Measurements from ENCODE around the gene ZNF749.

The ZNF749 gene

DNA sequence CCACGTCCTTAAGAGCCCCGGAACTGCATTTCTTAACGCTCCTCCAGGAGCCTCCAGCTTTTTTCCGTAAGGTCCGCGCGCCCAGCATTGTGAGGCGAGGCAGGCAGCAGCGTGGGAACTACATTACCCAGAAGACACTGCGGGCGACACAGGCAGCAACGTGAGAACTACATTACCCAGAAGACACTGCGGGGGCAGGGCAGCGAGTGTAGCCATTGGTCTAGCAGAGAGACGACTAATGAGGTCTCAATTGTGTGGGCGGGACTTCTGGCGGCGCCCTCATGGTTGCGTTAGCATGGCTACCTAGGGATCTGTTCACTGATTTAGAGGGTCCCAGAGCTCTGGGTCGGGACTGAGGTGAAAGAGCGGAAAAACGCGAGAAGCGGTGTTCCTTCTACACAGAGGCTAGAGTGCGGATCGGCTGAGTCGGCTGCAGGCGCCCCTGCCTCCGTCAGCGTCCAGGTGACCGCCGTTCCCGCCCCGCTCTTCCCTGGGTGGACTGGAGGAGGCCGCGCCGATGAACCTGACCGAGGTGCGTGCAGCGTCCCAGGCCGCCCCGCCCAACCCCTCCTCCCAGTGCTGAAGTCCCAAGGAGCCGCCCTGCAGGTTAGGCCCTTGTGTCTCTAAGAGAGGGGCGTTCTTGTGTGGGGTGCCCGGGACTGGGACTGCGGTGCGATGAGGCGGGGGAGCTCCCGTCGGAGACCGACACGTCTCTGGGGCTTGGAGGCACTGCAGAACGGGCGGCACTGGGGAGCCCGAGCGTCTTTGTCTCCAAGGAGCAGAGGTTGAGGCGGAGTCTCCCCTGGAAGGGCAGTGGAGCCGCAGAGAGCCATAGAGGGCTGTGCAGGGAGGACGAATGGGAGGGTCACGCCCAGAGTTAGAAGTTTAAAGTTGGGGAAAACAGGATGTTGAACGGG lies at the start of gene ZNF749:
Gene ZNF749 (plus strand): TSS at position 264 of the 917 bp plus-strand sequence. CDS start 254 bp downstream, at position 518.
- DNase-seq = peak; percentile 77

DNA sequence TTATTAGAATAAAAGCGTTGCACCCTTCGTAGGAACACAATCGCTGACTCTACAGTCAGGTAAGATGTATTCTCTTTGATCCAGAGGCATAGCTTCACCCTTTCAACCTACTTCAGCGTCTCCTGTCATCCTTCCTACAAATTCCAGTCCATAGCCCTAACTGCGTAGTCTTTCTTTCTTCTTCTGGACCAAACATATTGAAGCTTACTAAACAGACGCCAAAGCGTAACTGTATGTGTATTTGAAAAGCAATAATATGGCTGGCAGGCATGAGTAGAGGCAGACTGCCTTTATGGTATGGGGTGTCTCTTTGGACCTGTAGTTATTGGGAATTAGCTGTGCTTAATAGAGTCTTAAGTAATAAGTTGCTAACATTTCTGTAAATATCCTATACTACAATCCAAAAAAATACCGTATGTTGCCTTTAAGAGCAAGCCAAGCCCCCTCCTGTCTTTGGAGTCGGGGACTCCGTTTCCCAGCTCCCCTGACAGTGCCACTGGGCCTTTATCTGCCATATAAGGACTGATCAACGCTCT lies 45.9 kb upstream of the ZNF749 start:
- DNase-seq = no peak

DNA sequence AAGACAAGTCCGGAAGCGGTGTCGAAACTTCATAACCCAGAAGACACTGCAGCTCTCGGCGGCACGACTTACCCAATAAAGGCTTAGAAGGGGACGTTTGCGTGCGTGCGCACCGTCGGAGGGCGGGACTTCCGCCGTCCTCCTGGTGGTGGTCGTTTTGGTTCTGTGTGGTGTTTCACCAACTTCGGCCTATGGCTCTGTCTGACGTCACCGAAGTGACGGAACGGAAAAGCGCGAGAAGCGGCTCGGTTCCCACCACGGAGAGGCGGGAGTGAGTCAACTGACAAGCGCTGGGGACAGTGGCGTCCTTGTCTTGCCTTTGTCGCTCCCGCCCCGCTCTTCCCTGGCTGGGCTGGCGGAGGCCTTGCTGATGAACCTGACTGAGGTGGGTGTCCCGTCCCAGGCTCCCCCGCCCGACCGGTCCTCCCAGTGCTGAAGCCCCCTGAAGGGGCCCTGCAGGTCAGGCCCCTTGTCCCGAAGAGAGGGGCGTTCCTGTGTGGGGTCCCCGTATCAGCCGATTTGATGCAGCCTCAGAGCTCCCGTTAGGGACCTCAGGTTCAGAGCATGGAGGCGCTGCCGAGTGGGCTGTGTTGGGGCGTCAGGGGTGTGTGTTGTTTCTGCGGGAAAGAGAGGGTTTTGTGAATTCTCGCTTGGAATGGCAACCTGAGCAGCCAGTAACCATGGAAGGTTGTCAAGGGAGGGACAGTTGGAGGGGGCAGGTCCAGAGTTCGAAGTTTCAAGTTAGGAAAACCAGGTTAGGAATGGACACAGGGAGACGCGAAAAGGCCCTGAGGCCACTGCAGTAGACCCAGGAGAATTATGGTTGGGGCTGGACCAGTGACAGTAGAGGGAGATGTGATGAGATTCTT lies 45.2 kb upstream of the ZNF749 start, which contains the start of gene ZNF548:
Gene ZNF548 (plus strand): TSS at position 125 of the 869 bp plus-strand sequence. CDS start 246 bp downstream, at position 371.
- DNase-seq = peak; percentile 77

DNA sequence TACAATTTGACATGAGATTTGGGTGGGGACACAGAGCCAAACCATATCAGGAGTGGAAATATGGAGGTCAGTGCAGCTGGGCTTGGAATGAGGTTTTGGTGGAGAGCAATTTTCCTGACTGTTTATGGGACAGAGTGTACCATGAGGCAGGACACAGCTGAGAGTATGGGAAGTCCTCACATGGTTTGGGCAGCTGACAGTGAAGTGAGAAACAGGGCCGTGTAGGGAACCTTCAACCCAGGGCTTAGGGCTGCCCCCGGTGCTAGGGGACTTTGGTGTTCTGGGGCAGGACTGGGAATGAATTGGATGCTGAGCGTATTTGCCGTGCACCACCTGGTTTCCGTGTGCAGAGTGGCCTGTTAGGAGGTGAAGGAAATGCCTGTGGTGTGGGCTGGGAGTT lies 39.4 kb upstream of the ZNF749 start:
- no peak for DNase-seq

DNA sequence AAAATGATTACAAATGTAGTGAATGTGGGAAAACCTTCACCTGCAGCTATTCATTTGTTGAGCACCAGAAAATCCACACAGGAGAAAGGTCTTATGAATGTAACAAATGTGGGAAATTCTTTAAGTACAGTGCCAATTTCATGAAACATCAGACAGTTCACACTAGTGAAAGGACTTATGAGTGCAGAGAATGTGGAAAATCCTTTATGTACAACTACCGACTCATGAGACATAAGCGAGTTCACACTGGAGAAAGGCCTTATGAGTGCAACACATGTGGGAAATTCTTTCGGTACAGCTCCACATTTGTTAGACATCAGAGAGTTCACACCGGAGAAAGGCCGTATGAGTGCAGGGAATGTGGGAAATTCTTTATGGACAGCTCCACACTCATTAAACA lies 36.3 kb upstream of the ZNF749 start:
- no peak for DNase-seq

DNA sequence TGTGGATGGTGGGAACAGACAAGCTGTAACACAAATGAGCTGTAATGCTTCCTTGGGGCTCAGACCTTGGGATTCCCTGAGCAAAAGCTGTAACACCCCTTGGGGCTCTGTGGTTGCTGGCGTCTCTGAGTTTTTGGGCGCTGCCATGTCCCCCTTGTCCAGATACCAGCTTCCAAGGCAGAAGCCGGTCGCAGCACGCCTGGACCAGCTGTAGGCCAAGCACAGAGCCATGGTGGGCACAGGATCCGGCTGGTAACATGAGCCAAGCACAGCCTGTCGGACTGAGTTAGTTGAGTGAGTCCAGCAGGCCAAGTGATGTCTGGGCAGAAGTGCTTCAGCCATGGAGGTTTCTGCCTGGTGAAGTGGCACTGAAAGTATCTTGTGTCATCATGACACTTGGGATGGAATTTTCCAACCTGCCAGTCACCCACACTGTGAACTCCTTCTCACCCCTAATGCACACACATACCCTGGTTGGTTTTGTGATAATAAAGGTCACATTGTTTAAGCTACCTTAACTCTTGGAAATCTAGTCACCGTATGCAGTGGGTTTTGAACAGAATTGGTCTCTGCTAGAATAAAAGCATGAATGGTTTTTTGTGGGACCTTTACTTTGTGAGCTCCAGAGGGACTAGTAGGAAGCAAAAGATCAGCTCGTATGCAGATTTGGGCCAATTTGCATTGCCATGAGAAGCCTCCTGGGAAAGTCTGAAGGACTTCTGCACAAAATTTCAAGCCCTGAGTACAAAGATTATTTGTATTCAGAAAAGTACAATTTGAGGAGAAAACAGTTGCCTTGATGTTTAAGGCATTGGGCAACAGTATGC lies 31.2 kb upstream of the ZNF749 start:
- no peak for DNase-seq

DNA sequence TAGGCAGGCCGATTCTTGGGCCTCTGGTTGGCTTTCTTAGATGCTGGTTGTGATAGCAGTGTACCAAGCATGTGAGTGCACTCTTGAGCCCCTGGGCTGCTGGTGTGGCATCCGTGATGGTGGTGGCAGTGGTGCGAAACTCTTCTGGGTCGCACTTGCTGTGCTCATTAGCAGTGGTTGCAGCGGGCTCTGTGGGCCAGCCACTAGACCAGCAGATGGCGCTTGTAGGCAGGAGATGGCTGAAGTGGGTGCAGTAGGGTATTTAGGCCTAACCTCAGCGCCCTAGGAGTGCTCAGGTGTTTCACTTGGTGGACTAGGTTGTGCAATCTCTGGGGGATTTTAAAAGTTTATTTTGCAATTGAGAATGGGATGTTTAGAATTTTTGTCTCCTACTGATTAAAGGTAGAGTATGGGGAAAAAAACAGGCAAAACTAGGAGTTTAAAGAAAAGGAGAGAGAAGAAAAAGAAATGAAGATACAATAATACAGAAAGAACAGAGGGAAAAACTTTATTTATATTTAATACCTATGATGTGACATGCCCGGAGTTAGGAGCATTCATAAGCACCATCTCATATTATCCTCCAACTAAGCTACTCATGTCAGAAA lies 28.5 kb upstream of the ZNF749 start:
- DNase-seq = no peak

DNA sequence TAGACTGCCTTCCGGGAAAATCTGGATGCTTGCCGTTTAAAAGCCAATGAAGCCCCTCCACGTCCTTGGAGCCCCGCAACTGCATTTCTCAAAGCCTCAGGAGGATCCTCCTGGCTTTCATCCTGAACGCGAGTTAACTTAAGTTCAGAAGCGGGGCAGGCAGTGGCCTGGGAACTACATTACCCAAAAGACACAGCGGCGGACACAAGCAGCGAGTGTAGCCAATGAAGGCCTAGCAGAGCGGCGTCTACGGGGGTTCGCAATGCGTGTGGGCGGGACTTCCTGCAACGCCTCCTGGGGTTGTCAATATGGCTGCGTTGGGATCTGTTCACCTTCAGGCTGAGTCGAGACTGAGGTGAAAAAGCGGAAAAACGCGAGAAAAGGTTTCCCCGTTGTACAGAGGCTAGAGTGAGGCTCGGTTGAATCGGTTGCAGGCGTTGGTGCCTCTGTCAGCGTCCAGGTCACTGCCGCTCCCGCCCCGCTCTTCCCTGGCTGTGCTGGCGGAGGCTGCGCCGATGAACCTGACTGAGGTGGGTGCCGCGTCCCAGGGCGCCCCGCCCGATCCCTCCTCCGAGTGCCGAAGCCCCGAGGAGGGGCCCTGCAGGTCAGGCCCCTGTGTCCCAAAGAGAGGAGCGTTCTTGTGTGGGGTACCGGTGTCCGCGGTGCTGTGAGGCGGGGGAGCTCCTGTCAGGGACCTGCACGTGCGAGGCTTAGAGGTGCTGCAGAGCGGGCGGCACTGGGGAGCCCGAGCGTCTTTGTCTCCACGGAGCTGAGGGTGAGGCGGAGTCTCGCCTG lies 24.1 kb upstream of the ZNF749 start, which contains the start of gene ZNF17:
Gene ZNF17 (plus strand): TSS at position 285 of the 795 bp plus-strand sequence. CDS start 2,455 bp downstream, outside the sequence.
- DNase-seq = peak; percentile 48

- DNase-seq = no peak
These were observed 15.7 kb upstream of the ZNF749 start for GRCh38 chr19:57419439-57419838.

- DNase-seq = no peak
These were observed 14.1 kb upstream of the ZNF749 start for GRCh38 chr19:57421037-57421436.

- no peak for DNase-seq
These were observed 601 bp upstream of the ZNF749 start for GRCh38 chr19:57434386-57435061.

DNA sequence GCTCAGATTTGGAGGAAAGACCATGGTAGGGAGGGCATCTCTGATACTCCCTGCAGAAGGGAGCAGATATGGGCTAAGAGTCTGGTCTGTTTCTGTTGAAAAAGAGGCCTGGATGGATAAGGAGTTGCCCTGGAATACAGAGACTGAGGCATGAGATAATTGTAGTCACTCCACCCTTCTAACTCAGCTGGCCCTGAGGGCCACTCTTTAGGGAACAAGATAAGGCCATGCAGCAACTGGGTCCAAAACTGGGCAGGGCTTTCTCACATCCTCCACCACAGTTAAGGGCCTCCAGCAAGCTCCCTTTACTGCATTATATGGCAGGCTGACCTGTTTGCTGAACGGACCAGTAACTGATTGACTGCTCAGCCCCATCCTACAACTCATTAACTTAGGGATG lies 1.3 kb downstream of the ZNF749 start:
- no peak for DNase-seq

- DNase-seq = no peak
These were observed 2.8 kb downstream of the ZNF749 start for GRCh38 chr19:57437931-57438330.

DNA sequence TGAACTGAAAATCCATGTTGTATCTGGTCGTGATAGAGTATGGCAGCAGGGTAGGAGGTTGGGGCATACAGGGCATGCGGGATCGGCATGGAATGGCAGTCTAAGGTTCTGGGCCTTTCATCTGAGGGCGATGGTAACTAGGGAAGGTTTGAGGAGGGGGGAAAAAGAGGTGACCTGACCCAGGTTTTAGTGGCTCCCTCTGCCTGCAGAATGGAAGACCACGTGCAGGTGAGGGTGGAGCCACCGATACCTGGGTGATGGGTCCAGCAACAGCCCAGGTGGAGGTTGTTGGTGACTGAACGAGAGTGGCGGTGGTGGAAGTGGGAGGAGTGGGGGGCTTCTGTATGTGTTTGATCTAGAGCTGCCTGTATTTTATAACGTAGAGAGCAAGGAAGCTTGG lies 3.8 kb downstream of the ZNF749 start:
- no peak for DNase-seq

DNA sequence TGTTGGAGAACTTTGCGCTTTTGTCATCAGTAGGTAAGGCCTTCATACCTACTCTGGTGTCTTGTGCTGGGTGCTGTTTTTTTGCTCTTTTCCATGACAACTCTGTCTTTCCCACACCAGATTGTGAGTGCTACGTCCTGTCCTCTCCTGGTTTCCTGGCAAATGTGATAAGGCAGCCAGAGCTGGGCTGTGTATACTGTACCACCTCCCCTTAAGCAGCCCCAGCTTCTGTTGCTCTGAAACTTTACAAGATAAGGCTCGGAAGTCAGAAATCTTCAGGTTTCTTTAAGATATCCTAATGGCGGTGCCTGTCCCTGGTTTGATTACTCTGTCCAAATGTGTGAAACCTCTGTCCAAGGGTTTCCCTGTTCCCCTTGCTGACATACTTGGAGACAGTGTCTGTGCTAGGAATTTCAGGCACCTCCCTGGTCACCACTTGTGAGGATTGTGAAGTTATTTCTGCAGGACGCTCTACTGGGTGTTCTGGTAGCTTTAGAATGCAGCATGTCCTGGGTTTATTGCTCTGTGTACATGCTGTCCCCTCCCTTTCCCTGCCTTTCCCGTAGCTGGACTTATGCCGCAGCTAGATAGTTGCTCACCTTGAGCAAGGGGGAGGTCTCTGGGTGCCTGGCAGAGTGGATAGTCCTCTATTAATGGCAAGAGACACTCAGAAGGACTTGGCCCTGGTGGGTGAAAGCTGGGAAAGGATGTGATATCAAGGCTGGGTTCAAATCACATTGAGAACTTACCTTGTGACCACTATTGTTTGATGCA lies 7.0 kb downstream of the ZNF749 start:
- DNase-seq = no peak

DNA sequence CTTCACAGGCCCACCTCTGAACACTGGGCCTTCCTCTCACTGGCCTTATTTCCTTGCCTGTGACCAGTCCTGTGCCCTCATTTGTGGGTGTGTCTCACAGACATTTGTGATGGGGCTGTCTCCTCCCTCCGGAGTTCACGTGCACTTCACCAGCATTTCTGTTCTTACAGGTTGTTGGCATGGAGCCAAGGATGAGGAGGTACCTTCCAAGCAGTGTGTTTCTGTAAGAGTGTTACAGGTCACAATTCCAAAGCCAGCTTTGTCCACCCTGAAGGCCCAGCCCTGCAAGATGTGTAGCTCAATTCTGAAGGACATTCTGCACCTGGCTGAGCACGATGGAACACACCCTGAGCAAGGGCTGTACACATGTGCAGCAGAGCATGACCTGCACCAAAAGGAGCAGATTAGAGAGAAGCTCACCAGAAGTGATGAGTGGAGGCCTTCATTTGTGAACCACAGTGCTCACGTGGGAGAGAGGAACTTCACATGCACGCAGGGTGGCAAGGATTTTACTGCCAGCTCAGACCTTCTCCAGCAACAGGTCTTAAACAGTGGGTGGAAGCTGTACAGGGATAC lies 8.1 kb downstream of the ZNF749 start:
- DNase-seq = no peak

- DNase-seq = no peak
These were observed 17.2 kb downstream of the ZNF749 start for GRCh38 chr19:57452307-57452706.

GRCh38 chr19:57465680-57466381 lies 30.7 kb downstream of the ZNF749 start:
- no peak for DNase-seq

Measured in GOT3 (cell line).